ENCODE data around the gene STK39. TPM values are rescaled to one million over a fixed set of nuclear protein-coding genes. Genes with fewer than 3 reads are reported as not detected.
A peak's percentile ranks its signal among the peaks of the same experiment; 100 is the strongest.

Gene STK39
- total RNA-seq, 2 donors from 2014 or later: 21.8 to 43.1 TPM

GRCh38 chr2:168220965-168221819 lies 26.2 kb downstream of the STK39 start:
- ATAC-seq: peak in 1 of 2 donors; percentile 60
- Mint-ChIP-seq H3K36me3 (peaks cover 0 to 19% of the 10 kb centered on the region in 2 donors), H3K27ac (no peak overlapping the region), H3K9me3 (no peaks in the 10 kb centered on the region)
- no peak for DNase-seq (ENCODE audit: low spot score in 2 of 2)

GRCh38 chr2:168217920-168218319 lies 29.5 kb downstream of the STK39 start:
- Mint-ChIP-seq H3K36me3 (peaks cover 0 to 19% of the 10 kb centered on the region in 2 donors), H3K27ac (no peak overlapping the region), H3K9me3 (no peaks in the 10 kb centered on the region)
- ATAC-seq (no peak), DNase-seq (ENCODE audit: low spot score in 2 of 2) (no peak)

DNA sequence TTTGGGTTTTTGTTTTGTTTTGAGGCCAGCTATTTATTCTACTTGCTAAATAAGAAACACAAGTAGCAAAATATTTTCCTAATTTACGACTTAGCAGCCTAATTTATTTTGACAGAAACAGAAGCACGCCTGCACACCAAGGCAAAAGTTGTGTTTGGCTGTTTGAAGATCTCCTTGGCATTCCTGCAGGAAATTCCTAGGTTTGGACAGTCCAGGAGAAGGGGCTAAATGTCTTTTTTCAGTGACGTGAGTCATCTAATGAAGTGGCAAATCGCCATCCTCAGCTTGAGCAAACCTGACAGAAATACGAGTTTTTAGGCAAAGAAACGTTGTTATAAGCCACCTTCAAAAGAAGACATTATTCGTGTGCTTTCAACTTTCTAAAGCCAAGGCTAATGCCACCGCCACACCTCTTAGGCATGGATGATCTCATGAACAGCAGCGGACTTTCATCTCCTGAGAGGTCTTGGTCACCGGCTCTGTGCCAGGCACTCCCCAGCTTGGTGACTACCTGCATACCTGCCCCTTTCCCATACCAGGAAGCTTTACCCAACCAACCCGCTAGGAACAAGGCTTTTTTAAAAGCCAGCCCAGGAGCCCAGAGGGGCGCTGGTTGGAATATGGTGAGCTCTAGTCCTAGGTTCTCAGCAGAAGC lies 30.9 kb downstream of the STK39 start:
- no peak overlapping the region for H3K27ac Mint-ChIP-seq
- no peaks in the 10 kb centered on the region for H3K9me3 Mint-ChIP-seq
- H3K36me3 Mint-ChIP-seq: peaks cover 0 to 19% of the 10 kb centered on the region in 2 donors
- DNase-seq (ENCODE audit: low spot score in 2 of 2): no peak
- ATAC-seq: no peak

GRCh38 chr2:168215813-168216212 lies 31.6 kb downstream of the STK39 start:
- H3K9me3 Mint-ChIP-seq: no peaks in the 10 kb centered on the region
- no peak for DNase-seq (ENCODE audit: low spot score in 2 of 2)
- no peak for ATAC-seq
- H3K36me3 Mint-ChIP-seq: peaks cover 0 to 16% of the 10 kb centered on the region in 2 donors
- H3K27ac Mint-ChIP-seq: no peak overlapping the region

DNA sequence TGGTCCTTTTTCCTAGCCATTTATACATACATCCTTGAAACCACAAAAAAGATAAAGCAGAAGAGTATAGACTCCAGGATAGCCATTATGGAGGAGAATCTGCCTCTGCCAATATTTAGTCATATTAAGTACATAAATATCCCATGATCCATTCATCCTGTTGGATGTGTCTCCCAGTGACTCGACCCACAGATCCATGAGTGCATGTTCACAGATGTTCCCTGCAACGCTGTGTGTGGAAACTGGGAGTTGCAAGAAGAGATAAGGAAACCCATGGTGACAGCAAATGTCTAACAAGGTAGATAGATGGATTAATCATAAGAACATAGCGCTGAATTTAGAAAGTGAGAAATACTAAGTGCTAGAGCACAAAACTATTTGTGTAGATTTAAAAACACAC lies 34.5 kb downstream of the STK39 start:
- Mint-ChIP-seq H3K9me3 (no peaks in the 10 kb centered on the region), H3K36me3 (peaks cover 0 to 15% of the 10 kb centered on the region in 2 donors), H3K27ac (peak overlapping the region; percentile 90 to 99)
- no peak for ATAC-seq
- DNase-seq (ENCODE audit: low spot score in 2 of 2): no peak

DNA sequence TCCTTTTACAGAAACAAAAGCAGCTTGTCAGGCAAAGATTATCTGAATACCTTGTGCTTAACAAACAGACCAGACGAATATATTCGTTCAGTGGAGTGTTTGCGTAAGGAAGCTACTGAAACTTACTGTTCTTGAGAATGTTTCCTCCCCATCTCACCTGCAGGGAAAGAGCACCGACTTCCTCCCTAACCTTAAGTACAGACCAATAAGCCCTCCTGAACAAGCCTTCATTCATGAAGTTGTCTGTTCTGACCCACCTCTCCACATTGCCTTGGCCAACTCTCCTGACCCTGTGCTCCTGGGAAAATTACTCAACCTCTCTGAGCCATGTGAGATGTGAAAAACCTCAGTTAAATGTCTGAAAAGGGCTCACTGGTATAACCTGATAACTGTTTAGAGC lies 35.2 kb downstream of the STK39 start:
- peaks cover 0 to 22% of the 10 kb centered on the region in 2 donors for H3K36me3 Mint-ChIP-seq
- ATAC-seq (peak; percentile 1 to 23), DNase-seq (ENCODE audit: low spot score in 2 of 2) (no peak)
- peaks cover 0 to 5% of the 10 kb centered on the region in 2 donors for H3K9me3 Mint-ChIP-seq
- peak overlapping the region; percentile 90 to 99 for H3K27ac Mint-ChIP-seq

DNA sequence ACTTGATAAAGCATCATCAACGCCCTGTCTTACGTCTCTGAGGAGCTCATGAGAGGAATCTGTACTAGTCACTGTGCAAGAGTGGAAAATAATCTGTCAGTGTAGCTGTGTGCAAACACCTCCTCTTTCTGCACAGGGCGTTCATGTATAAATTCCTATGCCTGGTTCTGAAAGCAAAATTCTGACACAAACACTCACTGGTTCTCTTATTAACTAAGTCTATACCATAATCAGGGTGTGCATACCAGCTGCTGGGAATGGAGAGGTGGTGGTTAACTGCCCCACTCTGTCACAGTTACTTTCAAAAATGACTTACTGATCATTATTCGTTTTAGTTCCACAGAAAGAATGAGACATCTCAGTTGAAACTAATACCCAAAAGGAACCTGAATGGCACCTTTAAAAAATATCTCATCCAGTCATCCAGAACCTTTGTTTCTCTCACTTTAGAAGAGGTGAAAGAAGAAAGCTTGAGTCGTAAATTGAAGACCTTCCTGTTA lies 35.7 kb downstream of the STK39 start:
- H3K9me3 Mint-ChIP-seq: peaks cover 0 to 6% of the 10 kb centered on the region in 2 donors
- peaks cover 0 to 24% of the 10 kb centered on the region in 2 donors for H3K36me3 Mint-ChIP-seq
- H3K27ac Mint-ChIP-seq: peak overlapping the region; percentile 90 to 99
- peak; percentile 67 to 84 for ATAC-seq
- DNase-seq (ENCODE audit: low spot score in 2 of 2): peak in 1 of 2 donors; percentile 50

DNA sequence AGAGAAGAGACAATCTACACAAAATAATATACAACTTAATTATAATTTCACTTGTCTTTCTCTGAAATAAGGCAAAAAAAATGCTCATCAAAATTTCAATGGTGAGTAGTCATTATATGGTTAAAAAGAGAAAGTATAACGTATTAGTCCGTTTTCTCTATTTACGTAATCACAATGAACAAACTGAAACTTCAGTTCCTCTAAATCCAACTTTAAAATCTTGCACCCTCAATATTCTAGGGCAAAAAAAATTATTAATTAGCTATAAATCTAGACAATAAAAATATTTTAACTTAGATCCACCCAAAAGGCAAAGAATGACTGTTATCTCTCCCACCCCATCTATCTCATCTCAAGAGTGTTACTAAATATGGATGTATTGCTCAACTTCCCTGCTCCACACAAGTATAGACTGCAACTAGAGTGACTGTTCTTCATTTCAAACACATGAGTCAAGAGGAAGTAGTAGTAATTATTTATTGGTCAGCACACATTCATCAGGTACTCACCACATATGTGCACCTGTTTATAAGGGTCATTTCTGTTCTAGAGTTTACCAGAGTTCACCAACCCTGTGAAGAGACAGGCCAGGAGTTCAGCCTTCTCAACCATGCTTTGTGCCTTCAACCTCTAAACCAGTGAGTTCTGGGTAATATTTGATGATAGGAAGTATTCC lies 36.4 kb downstream of the STK39 start:
- Mint-ChIP-seq H3K9me3 (peaks cover 0 to 6% of the 10 kb centered on the region in 2 donors), H3K36me3 (peaks cover 0 to 26% of the 10 kb centered on the region in 2 donors), H3K27ac (peak overlapping the region; percentile 90 to 99)
- DNase-seq (ENCODE audit: low spot score in 2 of 2) (no peak), ATAC-seq (peak; percentile 71 to 75)

DNA sequence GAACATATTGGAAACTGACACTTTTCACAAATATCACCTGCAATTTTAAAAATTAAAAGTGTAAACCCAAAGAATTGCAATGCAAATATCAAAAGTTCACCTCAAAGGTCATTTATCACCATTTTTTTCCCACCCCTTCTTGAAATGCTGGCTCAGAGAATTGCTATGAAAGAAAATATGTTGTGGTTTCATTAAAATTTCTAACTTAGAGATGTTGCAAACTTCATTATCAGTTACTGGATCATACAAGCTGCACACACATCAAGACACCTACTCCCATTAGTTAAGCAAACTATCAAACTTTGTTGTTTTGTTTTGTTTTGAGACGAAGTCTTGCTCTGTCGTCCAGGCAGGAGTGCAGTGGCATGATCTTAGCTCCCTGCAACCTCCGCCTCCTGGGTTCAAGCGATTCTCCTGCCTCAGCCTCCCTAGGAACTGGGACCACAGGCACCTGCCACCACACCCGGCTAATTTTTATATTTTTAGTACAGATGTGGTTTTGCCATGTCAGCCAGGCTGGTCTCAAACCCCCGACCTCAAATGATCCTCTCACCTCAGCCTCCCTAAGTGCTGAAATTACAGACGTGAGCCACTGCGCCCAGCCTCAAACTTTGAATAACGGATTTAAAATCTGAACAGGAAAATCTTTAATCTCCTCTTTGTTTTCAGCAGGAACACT lies 37.0 kb downstream of the STK39 start:
- peaks cover 0 to 26% of the 10 kb centered on the region in 2 donors for H3K36me3 Mint-ChIP-seq
- ATAC-seq (no peak), DNase-seq (ENCODE audit: low spot score in 2 of 2) (no peak)
- H3K27ac Mint-ChIP-seq: peak overlapping the region; percentile 88 to 90
- H3K9me3 Mint-ChIP-seq: peaks cover 0 to 6% of the 10 kb centered on the region in 2 donors

GRCh38 chr2:168208652-168209051 lies 38.7 kb downstream of the STK39 start:
- Mint-ChIP-seq H3K27ac (peak overlapping the region in 1 of 2 donors; percentile 6), H3K9me3 (peaks cover 0 to 6% of the 10 kb centered on the region in 2 donors), H3K36me3 (peaks cover 0 to 33% of the 10 kb centered on the region in 2 donors)
- peak in 1 of 2 donors; percentile 63 for ATAC-seq
- DNase-seq (ENCODE audit: low spot score in 2 of 2): no peak

DNA sequence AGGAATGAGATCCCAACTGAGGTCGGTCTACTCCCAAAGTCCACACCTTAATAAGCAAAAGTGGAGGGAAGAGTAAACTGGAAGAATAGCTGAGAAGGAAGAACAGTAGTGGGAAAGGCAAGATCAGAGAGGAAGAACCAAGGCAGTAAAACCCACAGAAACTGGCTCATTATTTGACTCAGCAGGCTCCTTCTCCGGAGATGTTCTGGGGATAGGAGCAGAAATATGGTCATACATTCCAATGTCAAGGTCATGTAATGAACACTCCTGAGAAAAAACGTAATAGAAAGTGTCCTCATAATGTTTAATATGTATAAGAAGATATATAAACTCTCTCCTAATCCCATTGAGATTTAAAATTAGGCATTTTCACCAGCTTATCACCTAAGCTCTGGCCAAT lies 39.5 kb downstream of the STK39 start:
- no peak for ATAC-seq
- peaks cover 5 to 33% of the 10 kb centered on the region in 2 donors for H3K36me3 Mint-ChIP-seq
- H3K9me3 Mint-ChIP-seq: peaks cover 0 to 6% of the 10 kb centered on the region in 2 donors
- DNase-seq (ENCODE audit: low spot score in 2 of 2): no peak
- H3K27ac Mint-ChIP-seq: no peak overlapping the region

DNA sequence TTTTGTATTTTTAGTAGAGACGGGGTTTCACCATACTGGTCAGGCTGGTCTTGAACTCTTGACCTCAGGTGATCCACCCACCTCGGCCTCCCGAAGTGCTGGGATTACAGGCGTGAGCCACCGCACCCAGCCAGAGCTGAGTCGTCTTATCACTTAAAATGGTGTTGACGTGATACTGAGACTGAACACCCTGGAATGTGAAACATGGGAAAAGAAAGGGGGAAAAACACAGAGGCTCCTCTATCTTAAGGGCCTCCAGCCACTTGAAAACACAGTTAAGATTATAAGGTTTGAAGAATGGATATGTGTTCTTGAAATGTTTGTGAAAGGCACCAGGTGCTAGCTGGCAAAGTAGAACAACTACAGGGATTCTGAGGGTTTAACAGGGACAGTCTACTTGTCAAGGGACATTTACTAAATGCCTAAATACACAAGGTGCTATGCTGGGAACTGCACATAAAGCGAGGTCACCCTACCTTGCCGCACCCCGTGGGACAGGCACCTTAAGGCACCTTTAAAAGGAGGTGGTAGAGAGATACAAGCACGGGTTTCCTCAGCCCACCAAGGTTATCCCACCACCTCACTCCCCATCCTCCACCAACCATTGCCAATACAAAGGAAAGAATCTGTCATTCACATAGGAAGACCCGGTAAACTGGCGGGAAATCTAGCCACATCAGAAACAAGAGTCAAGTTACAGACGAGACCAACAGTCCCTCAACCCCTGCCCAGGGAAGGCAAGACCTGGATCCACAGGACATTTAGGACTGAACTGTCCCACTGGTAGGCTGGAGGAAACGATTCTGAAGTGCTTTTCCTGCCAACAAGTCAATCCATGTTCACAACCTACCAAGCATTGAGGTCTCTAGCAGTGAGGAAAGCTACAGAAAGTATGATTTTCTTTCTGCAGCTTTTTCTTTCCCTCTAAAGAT lies 43.4 kb downstream of the STK39 start:
- H3K36me3 Mint-ChIP-seq: peaks cover 6 to 30% of the 10 kb centered on the region in 2 donors
- no peak for ATAC-seq

DNA sequence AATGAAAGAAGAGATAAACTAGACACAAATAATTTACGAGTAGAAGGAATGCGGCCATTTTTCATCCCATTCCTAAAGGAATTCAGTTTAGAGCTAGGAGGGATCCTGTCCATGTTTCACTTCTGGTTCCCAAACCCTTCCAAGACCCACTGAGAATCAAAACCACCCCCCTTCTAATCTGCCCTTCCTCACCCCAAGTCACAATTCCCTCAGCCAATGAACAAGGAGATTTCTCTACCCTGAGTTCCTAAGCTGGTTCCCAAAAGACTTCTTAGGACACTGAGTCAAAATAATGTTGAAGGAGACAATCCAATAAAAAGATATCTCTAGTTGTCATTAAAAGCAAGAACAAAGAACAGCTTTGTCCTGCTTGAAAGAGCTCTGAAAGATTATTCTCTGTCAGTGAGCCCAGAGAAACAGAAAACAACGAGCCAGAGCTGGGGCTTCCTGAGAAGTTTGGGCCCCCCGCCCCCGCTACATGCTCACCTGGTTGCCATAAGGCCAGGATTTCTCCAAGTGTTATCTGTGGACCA lies 45.7 kb downstream of the STK39 start:
- Mint-ChIP-seq H3K36me3 (peaks cover 6 to 21% of the 10 kb centered on the region in 2 donors), H3K27ac (peak overlapping the region in 1 of 2 donors; percentile 45), H3K9me3 (no peaks in the 10 kb centered on the region)
- ATAC-seq: no peak
- DNase-seq (ENCODE audit: low spot score in 2 of 2): no peak

More for the DNA sequence above, 43.4 kb downstream of the STK39 start:
- no peak for DNase-seq (ENCODE audit: low spot score in 2 of 2)
- H3K27ac Mint-ChIP-seq: no peak overlapping the region
- peaks cover 0 to 6% of the 10 kb centered on the region in 2 donors for H3K9me3 Mint-ChIP-seq

- Mint-ChIP-seq H3K27ac (no peak overlapping the region), H3K36me3 (peaks cover 6 to 25% of the 10 kb centered on the region in 2 donors), H3K9me3 (no peaks in the 10 kb centered on the region)
- ATAC-seq: no peak
- DNase-seq (ENCODE audit: low spot score in 2 of 2): no peak
These were observed 46.3 kb downstream of the STK39 start for GRCh38 chr2:168200930-168201583.
